22Rv1 (cell line): ENCODE results near the gene SLC39A8.

Source experiments
- H3K27ac ChIP-seq: fragments of 450-650 bp; 2 replicates; pipeline ENCODE4 v1.5.1; 2017
- ZFX ChIP-seq: fragments of 450-650 bp; IDR thresholded peaks from 2 replicates; pipeline ENCODE4 v1.6.1; 2017; ENCODE audit warnings: antibody characterized with exemption, borderline replicate concordance
- TF ChIP-seq, protein P1 (sequence below): fragments of 450-650 bp; IDR thresholded peaks from 2 replicates; pipeline ENCODE4 v1.5.1; 2017; ENCODE audit warnings: mild to moderate bottlenecking

Gene SLC39A8

GRCh38 chr4:102272318-102272717 is 73.0 kb downstream of the SLC39A8 start:
- no peak for TF ChIP-seq ZFX
- TF ChIP-seq, protein P1, sequence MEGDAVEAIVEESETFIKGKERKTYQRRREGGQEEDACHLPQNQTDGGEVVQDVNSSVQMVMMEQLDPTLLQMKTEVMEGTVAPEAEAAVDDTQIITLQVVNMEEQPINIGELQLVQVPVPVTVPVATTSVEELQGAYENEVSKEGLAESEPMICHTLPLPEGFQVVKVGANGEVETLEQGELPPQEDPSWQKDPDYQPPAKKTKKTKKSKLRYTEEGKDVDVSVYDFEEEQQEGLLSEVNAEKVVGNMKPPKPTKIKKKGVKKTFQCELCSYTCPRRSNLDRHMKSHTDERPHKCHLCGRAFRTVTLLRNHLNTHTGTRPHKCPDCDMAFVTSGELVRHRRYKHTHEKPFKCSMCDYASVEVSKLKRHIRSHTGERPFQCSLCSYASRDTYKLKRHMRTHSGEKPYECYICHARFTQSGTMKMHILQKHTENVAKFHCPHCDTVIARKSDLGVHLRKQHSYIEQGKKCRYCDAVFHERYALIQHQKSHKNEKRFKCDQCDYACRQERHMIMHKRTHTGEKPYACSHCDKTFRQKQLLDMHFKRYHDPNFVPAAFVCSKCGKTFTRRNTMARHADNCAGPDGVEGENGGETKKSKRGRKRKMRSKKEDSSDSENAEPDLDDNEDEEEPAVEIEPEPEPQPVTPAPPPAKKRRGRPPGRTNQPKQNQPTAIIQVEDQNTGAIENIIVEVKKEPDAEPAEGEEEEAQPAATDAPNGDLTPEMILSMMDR: no peak
- H3K27ac ChIP-seq: no peak overlapping the region

- H3K27ac ChIP-seq: no peak overlapping the region
- TF ChIP-seq ZFX: no peak
- TF ChIP-seq, protein P1: no peak
Observed at GRCh38 chr4:102268355-102268754, 76.9 kb downstream of the SLC39A8 start.

DNA sequence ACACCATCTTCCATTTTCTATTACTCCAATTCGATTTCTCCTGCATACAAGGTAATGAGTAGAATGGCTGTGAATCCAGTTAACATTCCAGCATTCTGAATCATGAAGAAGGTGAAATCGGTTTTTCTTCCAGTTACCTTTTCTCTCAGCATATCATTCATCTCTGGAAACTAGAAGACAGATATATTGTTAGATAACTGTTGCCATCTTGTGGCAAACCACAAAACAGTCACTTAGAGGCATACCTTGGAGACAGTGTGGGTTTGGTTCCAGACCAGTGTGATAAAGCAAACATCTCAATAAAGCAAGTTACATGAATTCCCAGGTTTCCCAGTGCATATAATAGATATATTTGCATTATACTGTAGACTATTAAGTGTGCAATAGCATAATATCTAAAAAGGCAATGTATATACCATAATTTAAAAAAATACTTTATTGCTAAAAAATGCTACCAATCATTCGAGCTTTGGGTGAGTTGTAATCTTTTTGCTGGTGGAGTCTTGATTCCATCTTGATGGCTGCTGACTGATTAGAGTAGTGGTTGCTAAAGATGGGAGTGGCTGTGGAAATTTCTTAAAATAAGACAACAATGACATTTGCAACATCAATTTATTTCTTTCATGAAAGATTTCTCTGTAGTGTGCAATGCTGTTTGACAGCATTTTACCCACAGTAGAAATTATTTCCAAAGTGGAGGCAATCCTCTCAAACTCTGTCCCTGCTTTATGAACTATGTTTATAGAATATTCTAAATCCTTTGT is 82.1 kb downstream of the SLC39A8 start:
- H3K27ac ChIP-seq: peak overlapping the region; percentile 38
- TF ChIP-seq ZFX: no peak
- TF ChIP-seq, protein P1: peak; percentile 71

DNA sequence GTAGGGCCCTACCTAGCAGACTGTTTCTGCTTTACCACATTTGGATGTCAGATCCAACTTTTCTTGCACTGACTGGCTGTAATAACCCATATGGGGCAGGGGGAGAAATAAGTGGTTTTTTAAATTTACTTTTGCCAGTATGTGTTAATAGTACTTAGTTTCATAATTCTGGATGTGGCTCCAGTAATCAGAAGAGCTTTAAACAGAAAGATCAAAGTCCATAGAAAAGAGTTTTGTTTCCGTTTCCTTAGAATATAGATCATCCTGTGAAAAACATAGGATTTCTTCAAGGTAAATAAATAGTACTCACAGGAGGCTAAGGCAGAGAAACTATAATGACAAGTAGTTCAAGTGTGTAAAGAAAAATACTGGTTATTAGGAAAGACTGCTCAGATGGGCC is 85.6 kb downstream of the SLC39A8 start:
- no peak for TF ChIP-seq ZFX
- TF ChIP-seq, protein P1: no peak
- peak overlapping the region; percentile 34 for H3K27ac ChIP-seq

- TF ChIP-seq, protein P1: no peak
- TF ChIP-seq ZFX: no peak
Observed at GRCh38 chr4:102259081-102259480, 86.2 kb downstream of the SLC39A8 start.

GRCh38 chr4:102256321-102256720 is 89.0 kb downstream of the SLC39A8 start:
- TF ChIP-seq ZFX: no peak
- TF ChIP-seq, protein P1: no peak
- no peak overlapping the region; the same call in 1 of the 2 replicates for H3K27ac ChIP-seq

More at GRCh38 chr4:102259081-102259480, 86.2 kb downstream of the SLC39A8 start:
- H3K27ac ChIP-seq: peak overlapping the region; percentile 34

DNA sequence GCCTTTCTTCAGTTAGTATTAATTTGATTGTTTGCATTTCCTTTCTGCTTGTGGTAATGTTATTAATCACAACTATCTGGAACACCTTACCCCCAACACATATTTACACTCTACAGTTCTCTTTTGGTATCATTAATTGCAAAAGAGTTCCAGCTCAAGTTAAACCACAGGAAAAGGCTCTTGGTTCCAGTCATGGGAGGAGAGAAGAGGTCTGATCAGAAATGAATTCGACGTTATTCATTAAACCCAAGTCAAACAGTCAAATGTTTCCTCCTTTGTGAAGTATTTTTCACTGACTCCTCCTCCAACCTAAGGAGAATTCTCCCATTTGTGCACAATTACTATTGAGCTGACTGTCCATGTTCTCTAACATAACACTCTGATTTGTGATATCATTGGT is 91.4 kb downstream of the SLC39A8 start:
- TF ChIP-seq, protein P1: no peak
- no peak for TF ChIP-seq ZFX

More for the DNA sequence above, 91.4 kb downstream of the SLC39A8 start:
- no peak overlapping the region for H3K27ac ChIP-seq
